CD14-positive monocyte (primary cell): ENCODE data around the gene ZFYVE28. TPM values are rescaled to one million over a fixed set of nuclear protein-coding genes. Genes with fewer than 3 reads are reported as not detected.
A peak's percentile ranks its signal among the peaks of the same experiment; 100 is the strongest.

Source experiments
- DNase-seq, 3 donors: peaks; one replicate each; pipeline ENCODE4 v3.0.0-alpha.2; 2011 to 2022
- H2AFZ ChIP-seq: 2 replicates; pipeline ENCODE4 v1.6.0; 2012; ENCODE audit warnings: mild to moderate bottlenecking, low read depth, low read length, inconsistent platforms; ENCODE audit not compliant: insufficient read depth, poor library complexity, severe bottlenecking
- H3K27ac ChIP-seq, 2 donors: 1 replicate in 1 of 2; 2 replicates in 1 of 2; pipeline ENCODE4 v1.5.1; 2012 to 2013; ENCODE audit warnings: low read length in 2 of 2, control low read depth in 1 of 2, inconsistent platforms in 1 of 2, low read depth in 1 of 2, mild to moderate bottlenecking in 1 of 2
- H3K27me3 ChIP-seq, 2 donors: one replicate each; pipeline versions ENCODE4 v1.6.0 to v1.6.1; 2011 to 2013; ENCODE audit warnings: low read length in 2 of 2; ENCODE audit not compliant: control insufficient read depth in 2 of 2, insufficient read depth in 2 of 2
- H3K36me3 ChIP-seq, 2 donors: replicated peaks in 1 of 2; 1 replicate in 1 of 2; 2 replicates in 1 of 2; pipeline versions ENCODE4 v1.5.1 to v1.6.1; 2012 to 2013; ENCODE audit warnings: low read length in 2 of 2, control low read depth in 1 of 2, inconsistent platforms in 1 of 2, mild to moderate bottlenecking in 1 of 2; ENCODE audit not compliant: insufficient read depth in 2 of 2, control insufficient read depth in 1 of 2
- H3K4me1 ChIP-seq, 2 donors: 1 replicate in 1 of 2; 2 replicates in 1 of 2; pipeline versions ENCODE4 v1.5.1 to v1.6.1; 2012 to 2013; ENCODE audit warnings: low read length in 2 of 2, control low read depth in 1 of 2, inconsistent platforms in 1 of 2, mild to moderate bottlenecking in 1 of 2, moderate library complexity in 1 of 2; ENCODE audit not compliant: insufficient read depth in 2 of 2, control insufficient read depth in 1 of 2
- H3K4me2 ChIP-seq: replicated peaks from 2 replicates; pipeline ENCODE3; 2012; ENCODE audit warnings: low read length, moderate library complexity, mild to moderate bottlenecking; ENCODE audit not compliant: poor library complexity, severe bottlenecking; ENCODE audit errors: extremely low read depth
- H3K4me3 ChIP-seq, 3 experiments: fragments of 200-600 bp in 1 of 3; sonication (generic) in 1 of 3; replicated peaks in 1 of 3; 1 replicate in 2 of 3; 2 replicates in 1 of 3; pipeline ENCODE4 v1.5.1; 2011 to 2013; ENCODE audit warnings: low read length in 3 of 3, mild to moderate bottlenecking in 3 of 3, control low read depth in 2 of 3, low read depth in 2 of 3, inconsistent platforms in 1 of 3, moderate library complexity in 1 of 3
- H3K79me2 ChIP-seq: 2 replicates; pipeline ENCODE4 v1.6.0; 2012; ENCODE audit warnings: mild to moderate bottlenecking, control low read depth, inconsistent platforms, low read length, moderate library complexity; ENCODE audit not compliant: insufficient read depth
- H3K9ac ChIP-seq: 2 replicates; pipeline ENCODE4 v1.6.0; 2017; ENCODE audit warnings: low read length, mild to moderate bottlenecking; ENCODE audit not compliant: insufficient read depth, poor library complexity, severe bottlenecking
- H3K9me3 ChIP-seq, 2 donors: replicated peaks in 1 of 2; 1 replicate in 1 of 2; 2 replicates in 1 of 2; pipeline versions ENCODE4 v1.5.1 to v1.6.1; 2012 to 2013; ENCODE audit warnings: low read length in 2 of 2, control low read depth in 1 of 2; ENCODE audit not compliant: control insufficient read depth in 1 of 2, insufficient read depth in 1 of 2
- H4K20me1 ChIP-seq: 2 replicates; pipeline ENCODE4 v1.6.0; 2012; ENCODE audit warnings: mild to moderate bottlenecking, low read length, control low read depth, moderate library complexity; ENCODE audit not compliant: insufficient read depth
- H3K27ac Mint-ChIP-seq, 7 donors: one replicate each; pipeline ENCODE4 v1.8.0; 2020; ENCODE audit warnings: mild to moderate bottlenecking in 7 of 7, mixed read lengths in 7 of 7, moderate library complexity in 6 of 7, inconsistent platforms in 2 of 7
- H3K27me3 Mint-ChIP-seq, 3 donors: one replicate each; pipeline ENCODE4 v1.8.0; 2021 to 2022; ENCODE audit warnings: low read depth in 3 of 3, mild to moderate bottlenecking in 3 of 3, mixed read lengths in 3 of 3, moderate library complexity in 3 of 3, inconsistent platforms in 1 of 3
- H3K36me3 Mint-ChIP-seq, 2 donors: one replicate each; pipeline ENCODE4 v1.8.0; 2020; ENCODE audit warnings: mixed read lengths in 2 of 2, inconsistent platforms in 1 of 2, mild to moderate bottlenecking in 1 of 2
- H3K4me1 Mint-ChIP-seq: one replicate; pipeline ENCODE4 v1.8.0; 2020; ENCODE audit warnings: mild to moderate bottlenecking, mixed read lengths
- H3K4me3 Mint-ChIP-seq, 2 donors: one replicate each; pipeline ENCODE4 v1.8.0; 2020; ENCODE audit warnings: mild to moderate bottlenecking in 2 of 2, mixed read lengths in 2 of 2, moderate library complexity in 1 of 2
- H3K9me3 Mint-ChIP-seq, 7 donors: one replicate each; pipeline ENCODE4 v1.8.0; 2020 to 2022; ENCODE audit warnings: mixed read lengths in 7 of 7, mild to moderate bottlenecking in 6 of 7, moderate library complexity in 6 of 7, inconsistent platforms in 2 of 7
- CTCF ChIP-seq: fragments of 200-600 bp; IDR thresholded peaks from one replicate; pipeline ENCODE4 v1.8.0; 2022; ENCODE audit warnings: antibody characterized with exemption, mild to moderate bottlenecking
- WGBS: methylation state at CpG from one replicate; pipeline ENCODE4 v1.1.5; 2013; ENCODE audit warnings: missing lambda C conversion rate; ENCODE audit not compliant: insufficient coverage; 5-methylcytosine and 5-hydroxymethylcytosine counted together
- intact Hi-C, 2 donors: fragments of 100-400 bp; cut with micrococcal nuclease; formaldehyde crosslinking; loops; one replicate each; pipeline versions ENCODE4 v1.15.0 to v1.15.1; 2023
- polyA plus RNA-seq, 3 donors: library from polyadenylated mRNA; depleted of rRNA in 1 of 3; unstranded in 2 of 3; stranded (reverse) in 1 of 3; fragments of 300-500 nt in 2 of 3; fragments of >200 nt in 1 of 3; fragmentation: Illumina TruSeq in 2 of 3; gene quantifications; 1 replicate in 2 of 3; 2 replicates in 1 of 3; pipeline ENCODE4 v1.2.3, GENCODE V29; 2012 to 2021

ZFYVE28 gene
- polyA plus RNA-seq, 3 donors, result 1.0 to 4.4 (median 1.1) TPM

GRCh38 chr4:2421928-2422327 lies 3.5 kb upstream of the ZFYVE28 start:
- Histone ChIP-seq H3K9me3 (no peaks in the 10 kb centered on the region), H3K36me3 (no peaks in the 10 kb centered on the region), H3K27me3 (peaks cover 5 to 21% of the 10 kb centered on the region in 2 donors), H3K4me3 (no peak overlapping the region), H3K4me1 (peaks cover 24 to 31% of the 10 kb centered on the region in 2 donors), H3K79me2 (no peaks in the 10 kb centered on the region), H3K27ac (no peak overlapping the region), H4K20me1 (no peaks in the 10 kb centered on the region), H2AFZ (no peak overlapping the region), H3K9ac (no peak overlapping the region), H3K4me2 (no peak overlapping the region)
- Mint-ChIP-seq H3K4me3 (peak overlapping the region in 1 of 2 donors; percentile 46), H3K27me3 (peaks cover 28 to 34% (median 29%) of the 10 kb centered on the region in 3 donors), H3K36me3 (peaks cover 0 to 2% of the 10 kb centered on the region in 2 donors), H3K27ac (no peak overlapping the region), H3K9me3 (peaks cover 0 to 6% (median 0%) of the 10 kb centered on the region in 7 donors), H3K4me1 (peaks cover 26% of the 10 kb centered on the region)
- 95% methylated on average over 4 of the region's 6 CpGs for WGBS
- intact Hi-C loops, result loop anchor here (5.0 kb wide), 2 partner anchors 40 to 180 kb away; partner anchors contain the start of genes HAUS3 (in 1 of the 2) and POLN (in 1 of the 2)
- no peak for DNase-seq
- TF ChIP-seq CTCF, result no peak

- H3K9me3 Mint-ChIP-seq, result peaks cover 0 to 10% (median 3%) of the 10 kb centered on the region in 7 donors
- peaks cover 16 to 41% of the 10 kb centered on the region in 2 donors for H3K27me3 ChIP-seq
- peaks cover 33 to 40% of the 10 kb centered on the region in 2 donors for H3K4me1 ChIP-seq
- intact Hi-C loops, result loop anchor here (2.0 to 5.0 kb wide), 7 partner anchors 42 to 542 kb away; partner anchors contain the start of genes FAM193A (in 1 of the 2), GRK4 (in 1 of the 2), HAUS3 (in 1 of the 2) and MXD4 (in 1 of the 2)
- DNase-seq, result peak; percentile 81 to 94 (median 91)
- H3K27ac Mint-ChIP-seq, result peak overlapping the region; percentile 75 to 97 (median 90)
- peak overlapping the region; percentile 78 to 85 for H3K4me3 Mint-ChIP-seq
- WGBS, result 18% methylated on average over 9 of the region's 9 CpGs
- no peaks in the 10 kb centered on the region for H3K79me2 ChIP-seq
- H3K27me3 Mint-ChIP-seq, result peaks cover 45 to 52% (median 46%) of the 10 kb centered on the region in 3 donors
- H3K27ac ChIP-seq, result peak overlapping the region; percentile 38 to 65
- H3K36me3 Mint-ChIP-seq, result peaks cover 2 to 11% of the 10 kb centered on the region in 2 donors
- no peak for TF ChIP-seq CTCF
- H4K20me1 ChIP-seq, result no peaks in the 10 kb centered on the region
- peaks cover 36% of the 10 kb centered on the region for H3K4me1 Mint-ChIP-seq
- H3K36me3 ChIP-seq, result no peaks in the 10 kb centered on the region
- H3K9me3 ChIP-seq, result no peaks in the 10 kb centered on the region
- H3K9ac ChIP-seq, result no peak overlapping the region
- H2AFZ ChIP-seq, result peak overlapping the region; percentile 71
- H3K4me3 ChIP-seq, result peak overlapping the region in 1 of 3 experiments; percentile 76
- peak overlapping the region; percentile 81 for H3K4me2 ChIP-seq
Measured at GRCh38 chr4:2419814-2420213, 1.4 kb upstream of the ZFYVE28 start.
